AG09319 (cell line): ENCODE data around the gene A4GNT.

ENCODE experiments used
- DNase-seq: peaks from one replicate; pipeline ENCODE4 v3.0.0-alpha.2; 2010; ENCODE audit warnings: low read depth; ENCODE audit errors: extremely low read depth
- CTCF ChIP-seq: IDR thresholded peaks from 2 replicates; pipeline ENCODE4 v1.5.1; 2011; ENCODE audit warnings: low read depth, mild to moderate bottlenecking, inconsistent platforms, low read length, moderate library complexity

A4GNT gene

GRCh38 chr3:138118612-138119422 lies 13.4 kb downstream of the A4GNT start:
- DNase-seq, result peak; percentile 24
- TF ChIP-seq CTCF, result peak; percentile 92

- peak; percentile 11; the same call in 1 of the 2 replicates for TF ChIP-seq CTCF
- DNase-seq, result peak; percentile 38
Observed at GRCh38 chr3:138114988-138115971, 16.9 kb downstream of the A4GNT start, which contains the start of gene DZIP1L. DZIP1L (minus strand) TSS chr3:138115608; CDS start chr3:138103971, 11,637 bp downstream.

GRCh38 chr3:138114431-138114918 lies 17.7 kb downstream of the A4GNT start:
- no peak for DNase-seq

GRCh38 chr3:138113326-138113725 lies 18.9 kb downstream of the A4GNT start:
- DNase-seq, result no peak
- TF ChIP-seq CTCF, result no peak

More at GRCh38 chr3:138114431-138114918, 17.7 kb downstream of the A4GNT start:
- no peak for TF ChIP-seq CTCF

GRCh38 chr3:138112362-138112761 lies 19.8 kb downstream of the A4GNT start:
- no peak for DNase-seq

GRCh38 chr3:138105598-138105997 lies 26.6 kb downstream of the A4GNT start:
- no peak for TF ChIP-seq CTCF
- no peak for DNase-seq

More at GRCh38 chr3:138112362-138112761, 19.8 kb downstream of the A4GNT start:
- no peak for TF ChIP-seq CTCF
